Measurements from ENCODE around the gene PTGER1. TPM values are rescaled to one million over a fixed set of nuclear protein-coding genes. Genes with fewer than 3 reads are reported as not detected.

The PTGER1 gene
- total RNA-seq, 2 experiments from 2014 or later: 0.23 TPM; not detected in 1

- Histone ChIP-seq H3K4me2 (ENCODE audit: low read length) (no peak overlapping the region), H3K36me3 (ENCODE audit: insufficient read depth, low read length) (peaks cover 65% of the 10 kb centered on the region), H4K20me1 (ENCODE audit: insufficient read depth, low read length) (no peaks in the 10 kb centered on the region), H3K27ac (ENCODE audit: low read depth, low read length, poor library complexity, severe bottlenecking) (no peak overlapping the region), H3K79me2 (ENCODE audit: insufficient read depth, low read depth, low read length) (peaks cover 29% of the 10 kb centered on the region; the same call in 1 of the 2 replicates), H2AFZ (ENCODE audit: low read length) (no peak overlapping the region), H3K4me3 (ENCODE audit: low read depth, low read length, poor library complexity, severe bottlenecking) (no peak overlapping the region), H3K4me1 (ENCODE audit: insufficient read depth, low read length, poor library complexity, severe bottlenecking) (peaks cover 23% of the 10 kb centered on the region), H3K9me2 (ENCODE audit: insufficient read depth, low read length) (no peaks in the 10 kb centered on the region), H3K9me3 (ENCODE audit: low read length) (no peaks in the 10 kb centered on the region)
- ChIA-PET CTCF (ENCODE audit: unreplicated experiment) (no interaction called here), POLR2A (no interaction called here)
- intact Hi-C loops (cut with micrococcal nuclease; ENCODE audit: unreplicated experiment): no loop called here
- TF ChIP-seq, protein P1, sequence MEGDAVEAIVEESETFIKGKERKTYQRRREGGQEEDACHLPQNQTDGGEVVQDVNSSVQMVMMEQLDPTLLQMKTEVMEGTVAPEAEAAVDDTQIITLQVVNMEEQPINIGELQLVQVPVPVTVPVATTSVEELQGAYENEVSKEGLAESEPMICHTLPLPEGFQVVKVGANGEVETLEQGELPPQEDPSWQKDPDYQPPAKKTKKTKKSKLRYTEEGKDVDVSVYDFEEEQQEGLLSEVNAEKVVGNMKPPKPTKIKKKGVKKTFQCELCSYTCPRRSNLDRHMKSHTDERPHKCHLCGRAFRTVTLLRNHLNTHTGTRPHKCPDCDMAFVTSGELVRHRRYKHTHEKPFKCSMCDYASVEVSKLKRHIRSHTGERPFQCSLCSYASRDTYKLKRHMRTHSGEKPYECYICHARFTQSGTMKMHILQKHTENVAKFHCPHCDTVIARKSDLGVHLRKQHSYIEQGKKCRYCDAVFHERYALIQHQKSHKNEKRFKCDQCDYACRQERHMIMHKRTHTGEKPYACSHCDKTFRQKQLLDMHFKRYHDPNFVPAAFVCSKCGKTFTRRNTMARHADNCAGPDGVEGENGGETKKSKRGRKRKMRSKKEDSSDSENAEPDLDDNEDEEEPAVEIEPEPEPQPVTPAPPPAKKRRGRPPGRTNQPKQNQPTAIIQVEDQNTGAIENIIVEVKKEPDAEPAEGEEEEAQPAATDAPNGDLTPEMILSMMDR (conservative IDR thresholded peaks at IDR 0.05; ENCODE audit: low read length): no peak
- no peak for TF ChIP-seq EZH2phosphoT487 (IDR thresholded peaks at IDR 0.05; ENCODE audit: borderline replicate concordance, low read depth, low read length)
- DNase-seq (ENCODE audit: low spot score): no peak
- no TSS peak for BruUV-seq (replicated peaks)
Measured at GRCh38 chr19:14442891-14443631, 32.1 kb downstream of the PTGER1 start.

DNA sequence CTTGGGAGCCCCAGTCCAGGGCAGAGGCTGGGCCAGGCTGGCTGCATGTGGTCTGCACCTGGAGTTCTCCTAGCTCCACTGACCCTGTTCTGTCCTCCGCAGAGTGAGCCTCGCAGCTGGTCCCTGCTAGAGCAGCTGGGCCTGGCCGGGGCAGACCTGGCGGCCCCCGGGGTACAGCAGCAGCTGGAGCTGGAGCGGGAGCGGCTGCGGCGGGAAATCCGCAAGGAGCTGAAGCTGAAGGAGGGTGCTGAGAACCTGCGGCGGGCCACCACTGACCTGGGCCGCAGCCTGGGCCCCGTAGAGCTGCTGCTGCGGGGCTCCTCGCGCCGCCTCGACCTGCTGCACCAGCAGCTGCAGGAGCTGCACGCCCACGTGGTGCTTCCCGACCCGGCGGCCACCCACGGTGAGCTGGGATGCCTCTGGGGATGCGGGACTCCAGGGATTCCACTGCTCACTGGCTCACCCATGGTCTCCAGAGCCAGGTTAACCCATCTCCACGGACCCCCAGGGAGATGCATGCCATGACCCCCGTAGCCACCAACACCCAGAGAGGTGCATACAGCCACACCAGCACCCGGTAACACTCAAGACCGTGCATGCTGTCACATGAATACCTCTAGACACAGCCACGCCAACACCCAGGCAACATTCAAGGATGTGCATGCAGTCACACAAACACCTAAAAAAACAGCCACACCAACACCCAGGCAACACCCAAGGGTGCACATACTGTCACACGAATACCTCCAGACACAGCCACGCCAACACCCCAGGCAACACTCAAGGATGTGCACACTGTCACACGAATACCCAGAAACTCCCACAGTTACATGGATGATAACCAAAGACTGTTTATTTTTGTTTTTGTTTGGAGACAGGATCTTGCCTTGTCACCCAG lies 33.9 kb downstream of the PTGER1 start:
- POLR2A ChIA-PET: interaction anchor here (0.6 to 1.6 kb wide), 2 partner anchors 12 to 21 kb away, joined by 3 read pairs; no protein-coding TSS in a partner anchor

More for the DNA sequence above, 33.9 kb downstream of the PTGER1 start:
- intact Hi-C loops (cut with micrococcal nuclease; ENCODE audit: unreplicated experiment): no loop called here
- BruUV-seq (replicated peaks): no TSS peak
- Histone ChIP-seq H2AFZ (ENCODE audit: low read length) (no peak overlapping the region), H3K36me3 (ENCODE audit: insufficient read depth, low read length) (peaks cover 52% of the 10 kb centered on the region), H3K9me3 (ENCODE audit: low read length) (no peaks in the 10 kb centered on the region), H3K4me2 (ENCODE audit: low read length) (peak overlapping the region; percentile 89), H4K20me1 (ENCODE audit: insufficient read depth, low read length) (no peaks in the 10 kb centered on the region), H3K27ac (ENCODE audit: low read depth, low read length, poor library complexity, severe bottlenecking) (no peak overlapping the region), H3K9me2 (ENCODE audit: insufficient read depth, low read length) (no peaks in the 10 kb centered on the region), H3K4me3 (ENCODE audit: low read depth, low read length, poor library complexity, severe bottlenecking) (peak overlapping the region; percentile 69), H3K79me2 (ENCODE audit: insufficient read depth, low read depth, low read length) (peaks cover 31% of the 10 kb centered on the region; the same call in 1 of the 2 replicates), H3K4me1 (ENCODE audit: insufficient read depth, low read length, poor library complexity, severe bottlenecking) (peaks cover 26% of the 10 kb centered on the region)
- CTCF ChIA-PET (ENCODE audit: unreplicated experiment): no interaction called here
- no peak for TF ChIP-seq EZH2phosphoT487 (IDR thresholded peaks at IDR 0.05; ENCODE audit: borderline replicate concordance, low read depth, low read length)
- TF ChIP-seq, protein P1 (conservative IDR thresholded peaks at IDR 0.05; ENCODE audit: low read length): no peak
- DNase-seq (ENCODE audit: low spot score): no peak
